Right lobe of liver (tissue), 4 donors: ENCODE results near the gene CEP85L.

Source experiments
- CTCF ChIP-seq, 4 donors: fragments of 200-600 bp in 3 of 4; fragments of 450-650 bp in 1 of 4; IDR thresholded peaks; one replicate each; pipeline versions ENCODE4 v1.5.1 to v1.8.0; 2016 to 2022; ENCODE audit warnings: antibody characterized with exemption in 4 of 4, mild to moderate bottlenecking in 2 of 4
- POLR2A ChIP-seq: fragments of 450-650 bp; IDR thresholded peaks from one replicate; pipeline ENCODE4 v1.6.1; 2017; ENCODE audit warnings: antibody characterized with exemption, mild to moderate bottlenecking
- donor health status: DM: no; HTN: no; CAD: no.
- donor health status: DM: no; HTN: no; CAD: no.
- donor health status: DM: no; HTN: yes; CAD: no.

GRCh38 chr6:118562959-118563358 lies 88.4 kb downstream of the CEP85L start:
- TF ChIP-seq CTCF (IDR thresholded peaks at IDR 0.05) (no peak), POLR2A (no peak)
